HFFc6 (cell line): ENCODE results near the gene ACE2. TPM values are rescaled to one million over a fixed set of nuclear protein-coding genes. Genes with fewer than 3 reads are reported as not detected.
"Not testable (repeated sequence)": the region's sequence is repeated elsewhere in the genome, so short reads cannot be mapped to it uniquely, and the experiment has no call there.

Source experiments
- DNase-seq: peaks from one replicate; pipeline ENCODE4 v3.0.0-alpha.2; 2018
- H3K27ac Mint-ChIP-seq: 2 replicates; pipeline ENCODE4 v1.8.0; 2020; ENCODE audit warnings: mild to moderate bottlenecking, mixed read lengths
- H3K27me3 Mint-ChIP-seq: 2 replicates; pipeline ENCODE4 v1.8.0; 2021; ENCODE audit warnings: mild to moderate bottlenecking, moderate library complexity, mixed read lengths; ENCODE audit not compliant: insufficient read depth
- H3K36me3 Mint-ChIP-seq: 2 replicates; pipeline ENCODE4 v1.8.0; 2021; ENCODE audit warnings: low read depth, mixed read lengths
- H3K4me1 Mint-ChIP-seq: 2 replicates; pipeline ENCODE4 v1.8.0; 2020; ENCODE audit warnings: low read depth, mixed read lengths
- H3K4me3 Mint-ChIP-seq: 2 replicates; pipeline ENCODE4 v1.8.0; 2020; ENCODE audit warnings: mild to moderate bottlenecking, moderate library complexity, mixed read lengths
- H3K9me3 Mint-ChIP-seq: 2 replicates; pipeline ENCODE4 v1.8.0; 2020; ENCODE audit warnings: mild to moderate bottlenecking, mixed read lengths
- CTCF ChIP-seq: fragments of 200-600 bp; sonication (generic); IDR thresholded peaks from 2 replicates; pipeline ENCODE4 v1.5.0; 2021; ENCODE audit warnings: antibody characterized with exemption, mild to moderate bottlenecking
- long read RNA-seq: library from polyadenylated mRNA; unstranded; transcript quantifications from one replicate; pipeline ENCODE4 v2.0.0, GENCODE V29; 2019
- total RNA-seq, 6 experiments: library from RNA; stranded (reverse); fragmentation: NEBNext Ultra II Directional; extraction: Animal tissue kit (Norgen Biotek cat#: 25700); gene quantifications; 2 replicates in 1 of 6; 3 replicates in 5 of 6; pipeline ENCODE4 v1.2.3, GENCODE V29; 2021

Gene ACE2
- total RNA-seq = not detected
- long read RNA-seq = 0 reads

- Mint-ChIP-seq H3K9me3 (no peaks in the 10 kb centered on the region), H3K27me3 (no peaks in the 10 kb centered on the region), H3K4me3 (no peak within 1 kb of the TSS), H3K27ac (no peak within 1 kb of the TSS), H3K4me1 (no peaks in the 10 kb centered on the region), H3K36me3 (no peaks in the 10 kb centered on the region)
- DNase-seq = no peak
- TF ChIP-seq CTCF = no peak
These were observed at the start of gene ACE2 for GRCh38 chrX:15600745-15601144. Gene ACE2, minus strand, starts transcription at chrX:15600960. Its CDS starts 49 bp downstream, at chrX:15600911.

- not testable (repeated sequence) for H3K4me1 Mint-ChIP-seq, H3K36me3 Mint-ChIP-seq, H3K4me3 Mint-ChIP-seq, H3K27me3 Mint-ChIP-seq, H3K27ac Mint-ChIP-seq, H3K9me3 Mint-ChIP-seq, DNase-seq
These were observed 46.8 kb upstream of the ACE2 start for GRCh38 chrX:15647510-15647909.

DNA sequence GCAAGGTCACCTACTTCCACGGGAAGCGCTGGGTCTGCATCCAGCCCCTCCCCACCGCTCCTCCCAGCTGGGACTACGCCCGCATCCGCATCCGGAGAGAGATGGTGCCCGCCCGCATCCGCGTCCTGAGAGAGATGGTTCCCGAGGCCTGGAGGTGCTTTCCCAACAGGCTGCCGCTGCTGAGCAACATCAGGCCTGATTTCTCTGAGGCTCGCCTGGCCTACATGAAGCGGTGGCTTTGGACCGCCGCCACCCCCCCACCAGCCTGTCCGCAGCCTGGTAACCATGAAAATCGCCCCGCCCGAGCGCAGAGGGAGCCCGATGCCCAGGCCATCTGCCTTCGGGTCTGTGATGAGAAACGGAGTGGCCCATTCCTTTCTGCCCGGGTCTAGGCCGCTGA is 45.8 kb upstream of the ACE2 start:
- Mint-ChIP-seq H3K9me3 (no peaks in the 10 kb centered on the region), H3K27me3 (peaks cover 2% of the 10 kb centered on the region), H3K27ac (no peak overlapping the region), H3K4me1 (no peaks in the 10 kb centered on the region), H3K36me3 (no peaks in the 10 kb centered on the region), H3K4me3 (no peak overlapping the region)
- TF ChIP-seq CTCF = no peak
- no peak for DNase-seq

- Mint-ChIP-seq H3K4me1 (no peaks in the 10 kb centered on the region), H3K27me3 (peaks cover 2% of the 10 kb centered on the region), H3K36me3 (no peaks in the 10 kb centered on the region), H3K27ac (no peak overlapping the region), H3K9me3 (no peaks in the 10 kb centered on the region), H3K4me3 (no peak overlapping the region)
- TF ChIP-seq CTCF = no peak
- DNase-seq = no peak
These were observed 45.3 kb upstream of the ACE2 start for GRCh38 chrX:15646031-15646430.

GRCh38 chrX:15645266-15645665 is 44.5 kb upstream of the ACE2 start:
- Mint-ChIP-seq H3K9me3 (no peaks in the 10 kb centered on the region), H3K4me1 (no peaks in the 10 kb centered on the region), H3K4me3 (no peak overlapping the region), H3K27ac (no peak overlapping the region), H3K27me3 (peaks cover 2% of the 10 kb centered on the region), H3K36me3 (no peaks in the 10 kb centered on the region)
- DNase-seq = no peak
- TF ChIP-seq CTCF = no peak

- Mint-ChIP-seq H3K4me1 (no peaks in the 10 kb centered on the region), H3K9me3 (no peaks in the 10 kb centered on the region), H3K27me3 (peaks cover 2% of the 10 kb centered on the region), H3K27ac (no peak overlapping the region), H3K4me3 (no peak overlapping the region), H3K36me3 (no peaks in the 10 kb centered on the region)
- no peak for TF ChIP-seq CTCF
- DNase-seq = no peak
These were observed 43.8 kb upstream of the ACE2 start for GRCh38 chrX:15644560-15644872.
